AG10803 (cell line): Measurements from ENCODE around the gene QRICH1.

Experiments used
- DNase-seq: peaks from one replicate; pipeline ENCODE4 v3.0.0; 2010; ENCODE audit warnings: low read depth
- H3K4me3 ChIP-seq: 2 replicates; pipeline ENCODE4 v1.5.1; 2011; ENCODE audit warnings: mild to moderate bottlenecking, low read length, control low read depth
- CTCF ChIP-seq: conservative IDR thresholded peaks from 2 replicates; pipeline ENCODE4 v1.5.1; 2011; ENCODE audit warnings: mild to moderate bottlenecking, low read length, control low read depth, inconsistent platforms

QRICH1 gene

DNA sequence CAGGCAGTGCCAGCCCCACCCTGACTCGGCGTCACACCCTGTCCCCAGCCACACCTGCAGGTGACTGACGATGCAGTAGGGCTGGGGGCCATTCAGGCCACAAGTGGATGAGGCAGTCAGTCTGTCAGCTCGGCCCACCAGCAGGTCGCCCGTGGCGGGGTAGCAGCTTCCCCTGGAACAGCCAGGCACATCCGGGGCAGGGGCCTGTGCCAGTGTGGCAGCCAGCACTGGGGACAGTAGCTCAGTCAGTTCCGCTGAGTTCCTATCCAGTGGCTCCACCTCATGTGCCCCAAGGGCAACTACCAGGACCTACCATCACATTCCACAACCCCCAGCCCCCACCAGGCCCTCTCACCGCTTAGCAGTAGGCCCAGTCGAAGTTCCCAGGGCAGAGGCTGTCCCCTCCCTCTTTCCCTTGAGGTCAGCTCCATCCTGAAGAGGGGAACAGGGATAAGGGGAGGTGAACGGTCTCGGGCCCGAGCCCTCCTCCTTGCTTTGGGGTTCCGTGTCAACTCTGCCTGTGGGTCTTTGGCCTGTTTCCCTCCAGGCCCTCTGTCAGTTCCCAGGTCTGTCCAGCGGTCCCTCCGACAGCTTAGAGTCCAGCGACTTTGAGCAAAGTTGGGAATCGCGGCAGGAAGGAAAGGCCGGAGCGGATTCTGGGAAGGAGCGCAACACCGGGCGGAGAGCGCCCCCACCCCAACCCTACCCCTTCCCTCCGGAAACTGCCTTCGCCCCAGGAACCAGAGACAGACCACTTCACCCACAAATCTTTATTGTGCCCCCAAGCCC, 38.8 kb upstream of the QRICH1 start, which contains the start of gene LAMB2:
TSS of gene LAMB2 (minus strand) at position 614 of the 789 bp plus-strand sequence. CDS start at position 431, 183 bp downstream.
- peak within 1 kb of the TSS; percentile 97 for H3K4me3 ChIP-seq
- TF ChIP-seq CTCF: 0 out of 2 replicates have a peak, but pooled peaks have one; percentile 25
- peak; percentile 85 for DNase-seq

DNA sequence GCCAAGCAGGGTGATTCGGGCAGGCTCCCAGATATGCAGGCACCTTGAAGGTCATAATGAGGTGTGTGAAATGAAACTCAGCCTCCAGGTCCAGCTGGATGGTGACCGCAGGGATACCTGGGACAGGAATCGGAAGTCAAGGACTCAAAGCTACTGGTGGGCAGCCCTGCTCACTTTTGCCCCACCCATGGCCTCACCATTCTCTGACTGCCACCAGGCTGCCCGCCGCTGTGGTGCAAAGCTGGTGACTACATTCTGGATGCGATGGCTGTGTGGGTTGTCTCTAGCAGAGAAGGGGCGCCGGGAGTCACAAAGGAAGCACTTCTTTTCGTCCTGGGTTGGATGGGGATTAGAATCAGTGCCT, 38.2 kb upstream of the QRICH1 start:
- no peak for TF ChIP-seq CTCF
- peak overlapping the region; percentile 97 for H3K4me3 ChIP-seq
- DNase-seq: no peak

- TF ChIP-seq CTCF: no peak
- no peak for DNase-seq
- H3K4me3 ChIP-seq: peak overlapping the region; percentile 97
Measured at GRCh38 chr3:49131576-49131975, 37.7 kb upstream of the QRICH1 start.

GRCh38 chr3:49131040-49131439, 37.2 kb upstream of the QRICH1 start:
- no peak for TF ChIP-seq CTCF
- DNase-seq: no peak
- H3K4me3 ChIP-seq: peak overlapping the region; percentile 97

DNA sequence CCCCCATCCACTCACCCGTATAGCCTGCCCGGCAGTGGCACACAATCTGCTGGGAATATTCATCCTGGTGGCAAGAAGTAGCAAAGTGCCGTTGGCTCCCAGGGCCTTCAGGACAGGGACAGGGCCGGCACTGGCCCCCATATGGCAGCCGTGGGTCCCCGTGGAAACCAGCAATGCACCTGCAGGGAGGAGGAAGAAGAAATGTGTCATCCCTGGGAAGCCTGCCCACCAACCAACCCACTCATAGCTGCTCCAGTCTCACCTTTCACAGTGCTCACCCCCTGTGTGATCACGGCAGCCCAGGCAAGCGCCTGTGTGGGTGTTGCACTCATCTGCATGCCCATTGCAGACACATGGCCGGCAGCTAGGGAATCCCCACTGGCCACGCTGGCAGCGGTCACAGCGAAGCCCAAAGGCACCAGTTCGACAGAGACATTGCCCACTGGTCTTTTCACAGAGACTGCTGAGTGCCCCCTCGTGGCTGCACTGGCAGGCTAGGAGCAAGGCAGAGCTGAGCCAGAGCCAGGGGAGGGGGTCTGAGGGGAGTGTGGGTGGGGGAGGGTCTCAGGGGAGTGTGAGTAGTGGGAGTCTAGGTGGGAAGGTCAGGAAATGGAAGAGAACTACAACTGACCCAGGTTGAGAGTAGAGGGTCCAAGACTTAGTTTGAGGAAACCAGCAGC, 31.3 kb upstream of the QRICH1 start:
- DNase-seq: no peak
- TF ChIP-seq CTCF: no peak
- H3K4me3 ChIP-seq: no peak overlapping the region

DNA sequence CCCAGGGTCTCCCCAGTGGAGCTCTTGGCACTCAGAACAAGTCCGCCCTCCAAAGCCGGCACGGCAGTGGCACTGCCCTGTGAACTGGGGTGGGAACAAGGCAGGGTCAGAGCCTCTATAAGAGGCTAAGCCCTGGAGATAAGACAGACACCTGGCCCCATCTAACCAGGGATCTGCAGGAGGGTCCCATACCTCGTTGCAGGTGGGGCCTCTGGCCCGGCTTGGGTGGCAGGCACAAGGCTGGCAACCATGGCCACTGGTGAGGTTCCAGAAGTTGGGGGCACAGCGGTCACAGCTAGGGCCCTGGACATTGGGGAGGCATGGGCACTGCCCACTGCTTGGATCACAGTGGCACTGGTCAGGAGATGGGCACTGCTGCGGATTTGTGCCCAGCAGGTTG, 30.3 kb upstream of the QRICH1 start:
- no peak overlapping the region for H3K4me3 ChIP-seq
- DNase-seq: no peak
- no peak for TF ChIP-seq CTCF

- no peak for TF ChIP-seq CTCF
- H3K4me3 ChIP-seq: no peak overlapping the region
- DNase-seq: no peak
Measured at GRCh38 chr3:49123687-49124086, 29.8 kb upstream of the QRICH1 start.
